GM12874 (cell line): ENCODE data around the gene HLX.

Experiments
- CTCF ChIP-seq: IDR thresholded peaks from 2 replicates; pipeline ENCODE4 v1.5.1; 2011; ENCODE audit warnings: low read depth, mild to moderate bottlenecking, control low read depth, low read length, moderate library complexity; ENCODE audit not compliant: insufficient read depth

The HLX gene

GRCh38 chr1:220878191-220879075, 810 bp upstream of the HLX start:
- TF ChIP-seq CTCF: no peak

- 0 out of 2 replicates have a peak, but pooled peaks have one; percentile 8 for TF ChIP-seq CTCF
Measured at GRCh38 chr1:220879509-220880361, 492 bp downstream of the HLX start.

GRCh38 chr1:220880362-220880670, 1.1 kb downstream of the HLX start:
- TF ChIP-seq CTCF: no peak

GRCh38 chr1:220880726-220881506, 1.7 kb downstream of the HLX start:
- TF ChIP-seq CTCF: no peak

- no peak for TF ChIP-seq CTCF
Measured at GRCh38 chr1:220882061-220882891, 3.0 kb downstream of the HLX start.

GRCh38 chr1:220884109-220884980, 5.1 kb downstream of the HLX start:
- TF ChIP-seq CTCF: no peak
